GM10248 (cell line): Measurements from ENCODE around the gene ABAT.

Source experiments
- CTCF ChIA-PET: fragments of 300-600 bp; sonication (Branson Sonifier 250); formaldehyde crosslinking; extraction: SDS; loops from one replicate; lab custom pipeline; 2021; ENCODE audit warnings: antibody characterized with exemption; lab: Yijun Ruan, JAX
- POLR2A ChIA-PET: fragments of 350-650 bp; sonication (Branson Sonifier 250); formaldehyde crosslinking; extraction: SDS; loops from one replicate; lab custom pipeline; 2020; ENCODE audit warnings: antibody characterized with exemption; lab: Yijun Ruan, JAX
- DNase-seq: peaks from one replicate; pipeline ENCODE4 v3.0.0; 2012; ENCODE audit errors: extremely low spot score
- TF ChIP-seq, protein P1 (sequence below): IDR thresholded peaks from 2 replicates; pipeline ENCODE4 v1.5.1; 2012; ENCODE audit warnings: mild to moderate bottlenecking, low read depth; ENCODE audit errors: extremely low read depth, missing control alignments, control extremely low read depth

Gene ABAT

DNA sequence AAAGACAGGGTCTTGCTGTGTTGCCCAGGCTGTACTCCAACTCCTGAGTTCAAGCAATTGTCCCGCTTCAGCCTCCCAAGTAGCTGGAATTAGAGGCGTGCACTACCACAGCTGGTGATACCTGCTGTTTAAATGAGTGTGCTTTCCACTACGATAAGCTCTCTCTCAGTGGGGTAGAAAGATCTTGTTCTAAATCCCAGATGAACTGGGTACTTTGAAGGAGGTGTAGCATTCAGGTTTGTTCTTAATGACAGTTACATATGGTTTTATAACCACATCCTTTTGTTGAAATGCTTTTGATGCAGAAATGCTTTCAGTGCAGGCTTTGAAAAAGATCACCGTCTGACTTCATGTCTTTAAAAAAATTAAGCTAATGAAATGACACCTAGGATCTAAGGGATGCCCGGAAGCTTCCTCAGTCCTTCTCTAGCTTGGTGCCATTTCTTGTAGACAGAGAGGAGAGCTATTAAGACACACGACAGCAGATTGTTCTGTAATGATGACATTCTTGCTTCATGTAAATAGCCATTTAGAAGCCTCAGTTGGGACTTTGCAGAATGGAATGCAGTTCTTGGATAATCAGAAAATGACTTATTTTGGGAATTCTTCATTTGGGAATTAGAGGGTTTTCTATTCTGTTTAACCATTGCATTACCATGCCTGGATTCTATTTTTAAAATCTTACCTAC, 142.7 kb downstream of the ABAT start:
- DNase-seq: no peak
- ChIA-PET POLR2A (no interaction called here), CTCF (interaction anchor here (1.0 to 2.4 kb wide), 4 partner anchors 13 to 75 kb away, joined by 3 to 7 read pairs (median 4); no protein-coding TSS in a partner anchor)
- TF ChIP-seq, protein P1, sequence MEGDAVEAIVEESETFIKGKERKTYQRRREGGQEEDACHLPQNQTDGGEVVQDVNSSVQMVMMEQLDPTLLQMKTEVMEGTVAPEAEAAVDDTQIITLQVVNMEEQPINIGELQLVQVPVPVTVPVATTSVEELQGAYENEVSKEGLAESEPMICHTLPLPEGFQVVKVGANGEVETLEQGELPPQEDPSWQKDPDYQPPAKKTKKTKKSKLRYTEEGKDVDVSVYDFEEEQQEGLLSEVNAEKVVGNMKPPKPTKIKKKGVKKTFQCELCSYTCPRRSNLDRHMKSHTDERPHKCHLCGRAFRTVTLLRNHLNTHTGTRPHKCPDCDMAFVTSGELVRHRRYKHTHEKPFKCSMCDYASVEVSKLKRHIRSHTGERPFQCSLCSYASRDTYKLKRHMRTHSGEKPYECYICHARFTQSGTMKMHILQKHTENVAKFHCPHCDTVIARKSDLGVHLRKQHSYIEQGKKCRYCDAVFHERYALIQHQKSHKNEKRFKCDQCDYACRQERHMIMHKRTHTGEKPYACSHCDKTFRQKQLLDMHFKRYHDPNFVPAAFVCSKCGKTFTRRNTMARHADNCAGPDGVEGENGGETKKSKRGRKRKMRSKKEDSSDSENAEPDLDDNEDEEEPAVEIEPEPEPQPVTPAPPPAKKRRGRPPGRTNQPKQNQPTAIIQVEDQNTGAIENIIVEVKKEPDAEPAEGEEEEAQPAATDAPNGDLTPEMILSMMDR: no peak

- CTCF ChIA-PET: interaction anchor here (1.2 to 2.4 kb wide), 6 partner anchors 8 to 73 kb away, joined by 3 to 10 read pairs (median 6); no protein-coding TSS in a partner anchor
- peak; percentile 75 for DNase-seq
- TF ChIP-seq, protein P1: no peak
- POLR2A ChIA-PET: interaction anchor here (0.9 kb wide), 1 partner anchor 50 kb away, joined by 5 read pairs; the partner anchor contains the start of gene CARHSP1
Measured at GRCh38 chr16:8818504-8819270, 144.3 kb downstream of the ABAT start.

GRCh38 chr16:8819411-8820034, 145.1 kb downstream of the ABAT start:
- DNase-seq: no peak
- POLR2A ChIA-PET: interaction anchor here (0.9 kb wide), 1 partner anchor 49 kb away, joined by 5 read pairs; the partner anchor contains the start of gene CARHSP1
- CTCF ChIA-PET: interaction anchor here (1.2 to 2.1 kb wide), 6 partner anchors 9 to 61 kb away, joined by 3 to 10 read pairs (median 5); no protein-coding TSS in a partner anchor

DNA sequence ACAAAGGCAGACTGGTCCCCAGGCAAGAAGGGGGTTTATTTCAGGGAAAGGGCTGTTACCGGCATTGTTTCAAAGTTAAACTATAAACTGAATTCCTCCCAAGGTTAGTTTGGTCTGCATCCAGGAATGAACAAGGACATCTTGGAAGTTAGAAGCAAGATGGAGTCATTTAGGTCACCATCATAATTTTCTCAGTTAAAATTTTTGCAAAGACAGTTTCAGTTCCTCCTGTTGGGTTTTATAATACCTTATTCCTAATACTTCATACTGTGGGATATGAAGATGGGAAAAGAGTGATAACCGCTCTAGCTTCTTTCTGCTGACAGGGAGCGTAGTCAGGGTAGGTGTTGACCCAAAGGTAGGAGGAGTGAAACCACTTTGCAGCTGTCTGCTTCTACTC, 148.0 kb downstream of the ABAT start:
- POLR2A ChIA-PET: interaction anchor here (1.7 kb wide), 1 partner anchor 12 kb away, joined by 3 read pairs; no protein-coding TSS in a partner anchor
- DNase-seq: no peak
- CTCF ChIA-PET: interaction anchor here (1.1 to 1.8 kb wide), 2 partner anchors 29 to 31 kb away, joined by 6 read pairs; no protein-coding TSS in a partner anchor
- TF ChIP-seq, protein P1: no peak

More at GRCh38 chr16:8819411-8820034, 145.1 kb downstream of the ABAT start:
- TF ChIP-seq, protein P1: no peak

GRCh38 chr16:8826278-8826879, 152.0 kb downstream of the ABAT start:
- TF ChIP-seq, protein P1: no peak
- DNase-seq: no peak
- POLR2A ChIA-PET: no interaction called here
- CTCF ChIA-PET: interaction anchor here (1.8 kb wide), 1 partner anchor 54 kb away, joined by 4 read pairs; no protein-coding TSS in a partner anchor
